ENCODE measurements around the gene LRRN4CL.
A peak's percentile ranks its signal among the peaks of the same experiment; 100 is the strongest.

LRRN4CL gene

DNA sequence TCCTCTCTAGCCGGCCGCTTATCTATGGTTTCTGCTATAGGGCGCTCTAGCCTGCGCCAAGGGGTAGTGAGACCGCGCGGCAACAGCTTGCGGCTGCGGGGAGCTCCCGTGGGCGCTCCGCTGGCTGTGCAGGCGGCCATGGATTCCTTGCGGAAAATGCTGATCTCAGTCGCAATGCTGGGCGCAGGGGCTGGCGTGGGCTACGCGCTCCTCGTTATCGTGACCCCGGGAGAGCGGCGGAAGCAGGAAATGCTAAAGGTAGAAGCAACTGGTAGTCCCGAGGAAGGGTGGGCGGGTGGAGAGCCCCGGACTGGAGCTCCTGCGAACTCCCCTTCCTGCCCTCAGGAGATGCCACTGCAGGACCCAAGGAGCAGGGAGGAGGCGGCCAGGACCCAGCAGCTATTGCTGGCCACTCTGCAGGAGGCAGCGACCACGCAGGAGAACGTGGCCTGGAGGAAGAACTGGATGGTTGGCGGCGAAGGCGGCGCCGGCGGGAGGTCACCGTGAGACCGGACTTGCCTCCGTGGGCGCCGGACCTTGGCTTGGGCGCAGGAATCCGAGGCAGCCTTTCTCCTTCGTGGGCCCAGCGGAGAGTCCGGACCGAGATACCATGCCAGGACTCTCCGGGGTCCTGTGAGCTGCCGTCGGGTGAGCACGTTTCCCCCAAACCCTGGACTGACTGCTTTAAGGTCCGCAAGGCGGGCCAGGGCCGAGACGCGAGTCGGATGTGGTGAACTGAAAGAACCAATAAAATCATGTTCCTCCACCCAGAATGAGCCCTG, 17.5 kb downstream of the LRRN4CL start, which contains the start of the genes LBHD1 and UQCC3:
TSS of gene LBHD1 (minus strand) at position 660 of the 782 bp plus-strand sequence. CDS start 2,236 bp downstream, outside the sequence.
TSS of gene UQCC3 (plus strand) at position 66 of the 782 bp plus-strand sequence. CDS start at position 139, 73 bp downstream.
- no peaks in the 10 kb centered on the region for H4K20me1 ChIP-seq (ENCODE audit: insufficient read depth, low read length)
- H3K9me3 ChIP-seq (ENCODE audit: low read length) = no peaks in the 10 kb centered on the region
- peak within 1 kb of the TSS; percentile 93 for H3K4me2 ChIP-seq (ENCODE audit: low read length)
- H3K4me3 ChIP-seq (ENCODE audit: low read depth, low read length, poor library complexity, severe bottlenecking) = peak within 1 kb of the TSS; percentile 91
- 0 out of 2 replicates have a peak, but pooled peaks cover 4% of the 10 kb centered on the region for H3K79me2 ChIP-seq (ENCODE audit: insufficient read depth, low read length)
- no peaks in the 10 kb centered on the region for H3K9me2 ChIP-seq (ENCODE audit: low read depth, low read length)
- TF ChIP-seq EZH2 (IDR thresholded peaks at IDR 0.05; ENCODE audit: borderline replicate concordance, low read length) = no peak
- TF ChIP-seq CTCF (IDR thresholded peaks at IDR 0.05; ENCODE audit: low read length) = no peak
- peaks cover 53% of the 10 kb centered on the region for H3K4me1 ChIP-seq (ENCODE audit: insufficient read depth, low read length, severe bottlenecking)
- H3K27ac ChIP-seq (ENCODE audit: low read depth, low read length, poor library complexity, severe bottlenecking) = peak within 1 kb of the TSS; percentile 93
- H3K9ac ChIP-seq (ENCODE audit: low read length) = peak within 1 kb of the TSS; percentile 95
- no peak within 1 kb of the TSS for H2AFZ ChIP-seq (ENCODE audit: low read length)
- H3K27me3 ChIP-seq (ENCODE audit: insufficient read depth, low read length) = no peaks in the 10 kb centered on the region
- H3F3A ChIP-seq (ENCODE audit: insufficient read depth, low read length) = no peaks in the 10 kb centered on the region
- H3K36me3 ChIP-seq (ENCODE audit: insufficient read depth, low read length) = peaks cover 36% of the 10 kb centered on the region; the same call in 1 of the 2 replicates

- H3K4me1 ChIP-seq (ENCODE audit: insufficient read depth, low read length, severe bottlenecking) = peaks cover 59% of the 10 kb centered on the region
These were observed 18.1 kb downstream of the LRRN4CL start for GRCh38 chr11:62671236-62671607.

More at GRCh38 chr11:62671236-62671607, 18.1 kb downstream of the LRRN4CL start:
- TF ChIP-seq EZH2 (IDR thresholded peaks at IDR 0.05; ENCODE audit: borderline replicate concordance, low read length) (no peak), CTCF (IDR thresholded peaks at IDR 0.05; ENCODE audit: low read length) (no peak)
- H3K4me3 ChIP-seq (ENCODE audit: low read depth, low read length, poor library complexity, severe bottlenecking) = peak overlapping the region; percentile 91
- H3K36me3 ChIP-seq (ENCODE audit: insufficient read depth, low read length) = peaks cover 36% of the 10 kb centered on the region
- no peak overlapping the region for H2AFZ ChIP-seq (ENCODE audit: low read length)
- 0 out of 2 replicates have a peak, but pooled peaks cover 4% of the 10 kb centered on the region for H3K79me2 ChIP-seq (ENCODE audit: insufficient read depth, low read length)
- H3K9me2 ChIP-seq (ENCODE audit: low read depth, low read length) = no peaks in the 10 kb centered on the region
- H3K9ac ChIP-seq (ENCODE audit: low read length) = peak overlapping the region; percentile 95
- H3K4me2 ChIP-seq (ENCODE audit: low read length) = peak overlapping the region; percentile 93
- no peaks in the 10 kb centered on the region for H3K27me3 ChIP-seq (ENCODE audit: insufficient read depth, low read length)
- no peaks in the 10 kb centered on the region for H4K20me1 ChIP-seq (ENCODE audit: insufficient read depth, low read length)
- peak overlapping the region; percentile 93 for H3K27ac ChIP-seq (ENCODE audit: low read depth, low read length, poor library complexity, severe bottlenecking)
- no peaks in the 10 kb centered on the region for H3F3A ChIP-seq (ENCODE audit: insufficient read depth, low read length)
- no peaks in the 10 kb centered on the region for H3K9me3 ChIP-seq (ENCODE audit: low read length)
